Measurements from ENCODE around the gene INPP4A. TPM values are rescaled to one million over a fixed set of nuclear protein-coding genes. Genes with fewer than 3 reads are reported as not detected.

INPP4A gene
- 17.8 and 32.4 TPM in 2 replicates for total RNA-seq

DNA sequence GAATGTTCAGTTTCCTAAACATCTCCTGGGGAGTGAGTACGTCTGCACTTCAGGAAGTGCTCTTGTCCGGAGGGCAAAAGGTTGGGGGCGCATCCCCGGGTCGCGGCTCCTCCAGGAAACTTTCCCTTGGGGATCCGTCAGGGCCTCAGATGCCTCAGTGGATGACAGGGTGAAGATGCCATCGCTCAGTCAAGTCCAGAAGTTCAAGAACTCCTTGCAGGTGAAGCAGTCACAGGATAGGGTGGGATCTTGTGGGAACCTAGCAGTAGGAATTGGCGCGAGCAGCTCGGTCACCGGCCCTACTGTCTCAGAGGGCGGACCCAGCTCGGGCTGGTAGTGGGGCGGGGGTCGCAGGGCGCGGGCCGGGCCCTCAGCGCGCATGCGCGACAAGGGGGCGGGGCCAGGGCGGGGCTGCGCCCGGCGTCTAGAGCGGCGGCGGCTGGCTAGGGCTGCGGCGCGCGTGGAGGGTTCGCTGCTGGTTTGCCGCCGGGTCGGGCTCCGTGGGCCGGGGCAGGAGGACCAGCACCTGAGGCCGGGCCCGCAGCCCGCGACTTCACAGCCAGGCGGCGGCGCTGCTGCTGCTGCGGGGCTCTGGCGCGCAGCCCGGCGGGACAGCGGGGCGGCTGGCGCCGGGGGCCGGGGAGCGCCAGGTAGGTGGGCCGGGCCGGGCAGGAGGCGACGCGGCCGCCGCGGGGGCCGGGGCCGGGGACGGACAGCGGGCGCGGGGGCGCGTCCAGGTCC is at the start of gene INPP4A:
Gene INPP4A, plus strand, starts transcription at position 423 of the 741 bp plus-strand sequence. CDS start 75,191 bp downstream, outside the sequence.

GRCh38 chr2:98608116-98608961 is 163.7 kb downstream of the INPP4A start, which contains the start of the genes COA5 and UNC50:
COA5 (minus strand) TSS chr2:98608512; CDS start chr2:98608405, 107 bp downstream.
UNC50 (plus strand) TSS chr2:98608589; CDS start chr2:98609760, 1,171 bp downstream.

Other genes starting within 250 kb of the INPP4A start
- gene CNGA3, start 98.4 kb upstream of the INPP4A start, total RNA-seq, result 0.16 TPM in 1 of 2 replicates, not detected in the other
- 48.1 and 54.4 TPM in 2 replicates for gene COA5, start 163.7 kb downstream of the INPP4A start, total RNA-seq
- gene UNC50, start 163.7 kb downstream of the INPP4A start, total RNA-seq, result 49.9 and 50.6 TPM in 2 replicates

Data from bronchial smooth muscle cell (primary cell).